CD8-positive, alpha-beta memory T cell (primary cell): ENCODE data around the gene AIF1L. TPM values are rescaled to one million over a fixed set of nuclear protein-coding genes. Genes with fewer than 3 reads are reported as not detected.
"Not testable (repeated sequence)": the region's sequence is repeated elsewhere in the genome, so short reads cannot be mapped to it uniquely, and the experiment has no call there.

Experiments
- CTCF ChIA-PET: fragments of 350-600 bp; sonication (Branson Sonifier 250); formaldehyde crosslinking; loops from one replicate; lab custom pipeline; 2021; ENCODE audit warnings: antibody characterized with exemption; lab: Charles Lee
- POLR2A ChIA-PET: fragments of 350-600 bp; sonication (Branson Sonifier 250); formaldehyde crosslinking; loops from one replicate; lab custom pipeline; 2021; ENCODE audit warnings: antibody characterized with exemption; lab: Charles Lee
- DNase-seq, 5 donors: peaks; one replicate each; pipeline versions ENCODE4 v3.0.0 to v3.0.0-alpha.2; 2020 to 2022; ENCODE audit warnings: mixed read lengths in 1 of 5
- H3K27ac ChIP-seq: one replicate; pipeline ENCODE4 v1.7.0; 2013; ENCODE audit warnings: low read depth, mild to moderate bottlenecking, low read length, moderate library complexity
- H3K27me3 ChIP-seq: 2 replicates; pipeline ENCODE4 v1.7.0; 2013; ENCODE audit warnings: low read length, mild to moderate bottlenecking; ENCODE audit not compliant: insufficient read depth, poor library complexity, severe bottlenecking
- H3K36me3 ChIP-seq: 2 replicates; pipeline ENCODE4 v1.7.0; 2013; ENCODE audit warnings: mild to moderate bottlenecking, low read length, moderate library complexity; ENCODE audit not compliant: insufficient read depth
- H3K4me1 ChIP-seq: 2 replicates; pipeline ENCODE4 v1.7.0; 2013; ENCODE audit warnings: mild to moderate bottlenecking, low read length, moderate library complexity; ENCODE audit not compliant: insufficient read depth
- H3K4me3 ChIP-seq: 2 replicates; pipeline ENCODE4 v1.7.0; 2013; ENCODE audit warnings: mild to moderate bottlenecking, low read length
- H3K9me3 ChIP-seq: 2 replicates; pipeline ENCODE4 v1.7.0; 2013; ENCODE audit warnings: mild to moderate bottlenecking, low read length
- H3K27ac Mint-ChIP-seq, 8 donors: one replicate each; pipeline ENCODE4 v1.8.0; 2020 to 2021; ENCODE audit warnings: mixed read lengths in 8 of 8, mild to moderate bottlenecking in 6 of 8, inconsistent platforms in 3 of 8, moderate library complexity in 3 of 8
- H3K27me3 Mint-ChIP-seq, 2 donors: one replicate each; pipeline ENCODE4 v1.8.0; 2020 to 2021; ENCODE audit warnings: mixed read lengths in 2 of 2, mild to moderate bottlenecking in 1 of 2, moderate library complexity in 1 of 2
- H3K36me3 Mint-ChIP-seq, 3 donors: one replicate each; pipeline ENCODE4 v1.8.0; 2020 to 2021; ENCODE audit warnings: mixed read lengths in 3 of 3, inconsistent platforms in 1 of 3, mild to moderate bottlenecking in 1 of 3
- H3K4me1 Mint-ChIP-seq, 3 donors: one replicate each; pipeline ENCODE4 v1.8.0; 2020 to 2021; ENCODE audit warnings: mixed read lengths in 3 of 3, inconsistent platforms in 1 of 3, mild to moderate bottlenecking in 1 of 3
- H3K4me3 Mint-ChIP-seq, 7 donors: one replicate each; pipeline ENCODE4 v1.8.0; 2020 to 2021; ENCODE audit warnings: mixed read lengths in 7 of 7, mild to moderate bottlenecking in 6 of 7, moderate library complexity in 4 of 7, inconsistent platforms in 2 of 7
- H3K9me3 Mint-ChIP-seq, 5 donors: one replicate each; pipeline ENCODE4 v1.8.0; 2020 to 2022; ENCODE audit warnings: mixed read lengths in 5 of 5, mild to moderate bottlenecking in 3 of 5, moderate library complexity in 2 of 5, inconsistent platforms in 1 of 5
- polyA plus RNA-seq: library from polyadenylated mRNA; unstranded; fragments of 300-500 nt; fragmentation: Illumina TruSeq; gene quantifications from one replicate; pipeline ENCODE4 v1.2.3, GENCODE V29; 2021
- total RNA-seq, 2 experiments: library from RNA; stranded (reverse); gene quantifications; one replicate each; pipeline ENCODE4 v1.2.3, GENCODE V29; 2021

Gene AIF1L
- total and polyA plus RNA-seq, 3 experiments from 2014 or later: 0.27 to 0.48 TPM; not detected in 1

- Histone ChIP-seq H3K36me3 (no peaks in the 10 kb centered on the region), H3K27me3 (peaks cover 36% of the 10 kb centered on the region), H3K4me3 (no peak overlapping the region), H3K9me3 (no peaks in the 10 kb centered on the region), H3K27ac (no peak overlapping the region), H3K4me1 (no peaks in the 10 kb centered on the region)
- CTCF ChIA-PET: no interaction called here
- POLR2A ChIA-PET: no interaction called here
- Mint-ChIP-seq H3K27ac (no peak overlapping the region), H3K27me3 (peaks cover 2 to 14% of the 10 kb centered on the region in 2 donors), H3K4me3 (no peak overlapping the region), H3K36me3 (no peaks in the 10 kb centered on the region), H3K9me3 (no peaks in the 10 kb centered on the region), H3K4me1 (no peaks in the 10 kb centered on the region)
- DNase-seq: peak in 1 of 5 donors; percentile 36
Observed at GRCh38 chr9:131107760-131108159, 11.4 kb downstream of the AIF1L start.

GRCh38 chr9:131111186-131111853, 15.0 kb downstream of the AIF1L start:
- H3K4me3 Mint-ChIP-seq: no peak overlapping the region
- H3K9me3 ChIP-seq: no peaks in the 10 kb centered on the region
- H3K4me1 ChIP-seq: no peaks in the 10 kb centered on the region
- peaks cover 48% of the 10 kb centered on the region for H3K27me3 ChIP-seq
- no peaks in the 10 kb centered on the region for H3K36me3 Mint-ChIP-seq
- H3K4me1 Mint-ChIP-seq: no peaks in the 10 kb centered on the region
- no peak overlapping the region for H3K4me3 ChIP-seq
- ChIA-PET CTCF (no interaction called here), POLR2A (no interaction called here)
- no peak overlapping the region for H3K27ac ChIP-seq
- peak in 1 of 5 donors; percentile 22 for DNase-seq
- no peak overlapping the region for H3K27ac Mint-ChIP-seq
- H3K27me3 Mint-ChIP-seq: peaks cover 2 to 10% of the 10 kb centered on the region in 2 donors
- H3K9me3 Mint-ChIP-seq: no peaks in the 10 kb centered on the region
- H3K36me3 ChIP-seq: no peaks in the 10 kb centered on the region

- Histone ChIP-seq H3K36me3 (no peaks in the 10 kb centered on the region), H3K4me3 (no peak overlapping the region), H3K27ac (no peak overlapping the region), H3K4me1 (no peaks in the 10 kb centered on the region), H3K27me3 (peaks cover 49% of the 10 kb centered on the region), H3K9me3 (no peaks in the 10 kb centered on the region)
- Mint-ChIP-seq H3K4me1 (no peaks in the 10 kb centered on the region), H3K4me3 (no peak overlapping the region), H3K36me3 (no peaks in the 10 kb centered on the region), H3K9me3 (no peaks in the 10 kb centered on the region), H3K27me3 (peaks cover 2 to 8% of the 10 kb centered on the region in 2 donors), H3K27ac (no peak overlapping the region)
- ChIA-PET CTCF (no interaction called here), POLR2A (no interaction called here)
- DNase-seq: no peak
Observed at GRCh38 chr9:131111854-131112311, 15.6 kb downstream of the AIF1L start.

- Mint-ChIP-seq H3K27ac (no peak overlapping the region), H3K4me1 (no peaks in the 10 kb centered on the region), H3K9me3 (no peaks in the 10 kb centered on the region), H3K4me3 (no peak overlapping the region), H3K27me3 (peaks cover 2 to 11% of the 10 kb centered on the region in 2 donors), H3K36me3 (no peaks in the 10 kb centered on the region)
- no peaks in the 10 kb centered on the region for H3K9me3 ChIP-seq
- ChIA-PET CTCF (no interaction called here), POLR2A (no interaction called here)
- H3K27me3 ChIP-seq: peaks cover 49% of the 10 kb centered on the region
- H3K4me3 ChIP-seq: no peak overlapping the region
- DNase-seq: peak in 1 of 5 donors; percentile 29
- no peaks in the 10 kb centered on the region for H3K36me3 ChIP-seq
- no peaks in the 10 kb centered on the region for H3K4me1 ChIP-seq
- no peak overlapping the region for H3K27ac ChIP-seq
Observed at GRCh38 chr9:131112374-131113154, 16.2 kb downstream of the AIF1L start.

- peaks cover 55% of the 10 kb centered on the region for H3K27me3 ChIP-seq
- no peaks in the 10 kb centered on the region for H3K9me3 Mint-ChIP-seq
- CTCF ChIA-PET: no interaction called here
- H3K4me3 Mint-ChIP-seq: no peak overlapping the region
- peaks cover 3 to 16% of the 10 kb centered on the region in 2 donors for H3K27me3 Mint-ChIP-seq
- H3K4me1 Mint-ChIP-seq: no peaks in the 10 kb centered on the region
- no peak overlapping the region for H3K27ac Mint-ChIP-seq
- no peak overlapping the region for H3K4me3 ChIP-seq
- POLR2A ChIA-PET: no interaction called here
- no peak overlapping the region for H3K27ac ChIP-seq
- H3K36me3 Mint-ChIP-seq: no peaks in the 10 kb centered on the region
- no peaks in the 10 kb centered on the region for H3K4me1 ChIP-seq
- H3K36me3 ChIP-seq: no peaks in the 10 kb centered on the region
- no peak for DNase-seq
- H3K9me3 ChIP-seq: no peaks in the 10 kb centered on the region
Observed at GRCh38 chr9:131113655-131114054, 17.3 kb downstream of the AIF1L start.

- H3K36me3 Mint-ChIP-seq: no peaks in the 10 kb centered on the region
- no peak overlapping the region for H3K4me3 Mint-ChIP-seq
- Histone ChIP-seq H3K9me3 (no peaks in the 10 kb centered on the region), H3K36me3 (no peaks in the 10 kb centered on the region), H3K4me1 (no peaks in the 10 kb centered on the region), H3K27ac (no peak overlapping the region), H3K4me3 (no peak overlapping the region), H3K27me3 (peaks cover 55% of the 10 kb centered on the region)
- ChIA-PET POLR2A (no interaction called here), CTCF (no interaction called here)
- H3K4me1 Mint-ChIP-seq: no peaks in the 10 kb centered on the region
- H3K9me3 Mint-ChIP-seq: no peaks in the 10 kb centered on the region
- H3K27me3 Mint-ChIP-seq: peaks cover 3 to 20% of the 10 kb centered on the region in 2 donors
- no peak overlapping the region for H3K27ac Mint-ChIP-seq
- DNase-seq: no peak
Observed at GRCh38 chr9:131114084-131114535, 17.8 kb downstream of the AIF1L start.

- H3K4me1 Mint-ChIP-seq, H3K27ac ChIP-seq, H3K9me3 ChIP-seq, H3K36me3 ChIP-seq, DNase-seq, H3K36me3 Mint-ChIP-seq, H3K9me3 Mint-ChIP-seq, H3K4me3 ChIP-seq, POLR2A ChIA-PET, CTCF ChIA-PET, H3K4me1 ChIP-seq, H3K4me3 Mint-ChIP-seq: not testable (repeated sequence)
- Mint-ChIP-seq H3K27me3 (peaks cover 7 to 20% of the 10 kb centered on the region in 2 donors), H3K27ac (peak overlapping the region in 1 of 8 donors; percentile 42)
- H3K27me3 ChIP-seq: peaks cover 62% of the 10 kb centered on the region
Observed at GRCh38 chr9:131115360-131115742, 19.0 kb downstream of the AIF1L start.
